GM03348 (cell line): ENCODE results near the gene FBLIM1.
"Not testable (repeated sequence)": the region's sequence is repeated elsewhere in the genome, so short reads cannot be mapped to it uniquely, and the experiment has no call there.

ENCODE experiments used
- DNase-seq: peaks from one replicate; pipeline ENCODE4 v3.0.0; 2012; ENCODE audit warnings: low spot score

Gene FBLIM1

DNA sequence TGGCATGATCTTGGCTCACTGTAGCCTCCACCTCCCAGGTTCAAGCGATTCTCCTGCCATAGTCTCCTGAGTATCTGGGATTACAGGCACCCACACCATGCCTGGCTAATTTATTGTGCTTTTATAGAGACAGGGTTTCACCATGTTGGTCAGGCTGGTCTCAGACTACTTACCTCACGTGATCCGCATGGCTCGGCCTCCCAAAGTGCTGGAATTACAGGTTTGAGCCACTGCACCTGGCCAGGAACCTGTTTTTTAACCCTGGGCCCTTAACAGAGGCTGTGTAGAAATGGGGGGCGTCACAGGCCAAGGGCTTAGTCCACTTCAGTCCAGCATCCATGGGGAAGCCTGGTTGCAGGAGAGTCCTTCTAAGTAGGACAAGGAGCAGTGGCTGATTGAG, 9.3 kb downstream of the FBLIM1 start:
- DNase-seq = no peak

DNA sequence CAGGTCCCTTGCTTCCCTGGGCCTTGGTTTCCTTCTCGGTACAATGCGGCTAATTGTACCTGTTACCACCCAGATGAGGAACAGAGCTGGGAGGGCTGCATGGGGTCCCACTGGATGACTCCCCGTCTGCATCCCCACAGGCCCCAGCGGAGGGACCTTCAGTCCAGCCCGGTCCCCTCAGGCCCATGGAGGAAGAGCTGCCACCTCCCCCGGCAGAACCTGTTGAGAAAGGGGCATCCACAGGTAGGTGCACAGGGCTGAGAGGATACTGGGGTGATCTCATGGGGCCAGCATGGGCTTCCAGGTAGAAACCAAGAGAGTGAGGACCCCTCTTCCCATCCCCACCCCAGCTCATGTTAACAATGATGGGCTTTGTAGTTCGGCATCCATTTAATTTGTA, 9.8 kb downstream of the FBLIM1 start:
- DNase-seq = no peak

DNA sequence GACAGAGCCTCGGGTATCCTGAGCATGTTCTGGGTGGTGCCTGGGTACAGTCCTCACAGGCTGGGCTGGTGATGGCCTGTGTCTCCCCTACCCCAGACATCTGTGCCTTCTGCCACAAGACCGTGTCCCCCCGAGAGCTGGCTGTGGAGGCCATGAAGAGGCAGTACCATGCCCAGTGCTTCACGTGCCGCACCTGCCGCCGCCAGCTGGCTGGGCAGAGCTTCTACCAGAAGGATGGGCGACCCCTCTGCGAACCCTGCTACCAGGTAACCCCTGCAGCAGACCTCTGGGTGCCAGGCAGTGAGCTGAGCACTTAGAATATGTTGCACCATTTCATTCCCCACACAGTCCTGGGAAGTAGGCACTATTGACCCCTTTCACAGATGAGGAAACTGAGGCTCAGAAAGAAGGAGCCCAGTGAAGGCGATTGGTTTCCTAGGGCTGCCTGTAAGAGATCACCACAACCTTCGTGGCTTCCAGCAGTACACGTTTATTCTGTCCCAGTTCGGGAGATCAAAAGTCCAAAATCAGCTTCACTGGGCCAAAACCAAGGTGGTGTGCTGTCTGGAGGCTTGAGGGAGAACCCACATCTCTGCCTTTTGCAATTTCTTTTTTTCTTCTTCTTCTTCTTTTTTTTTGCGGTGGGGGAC, 11.8 kb downstream of the FBLIM1 start:
- DNase-seq = no peak

GRCh38 chr1:15771836-15772515, 13.4 kb downstream of the FBLIM1 start:
- no peak for DNase-seq

DNA sequence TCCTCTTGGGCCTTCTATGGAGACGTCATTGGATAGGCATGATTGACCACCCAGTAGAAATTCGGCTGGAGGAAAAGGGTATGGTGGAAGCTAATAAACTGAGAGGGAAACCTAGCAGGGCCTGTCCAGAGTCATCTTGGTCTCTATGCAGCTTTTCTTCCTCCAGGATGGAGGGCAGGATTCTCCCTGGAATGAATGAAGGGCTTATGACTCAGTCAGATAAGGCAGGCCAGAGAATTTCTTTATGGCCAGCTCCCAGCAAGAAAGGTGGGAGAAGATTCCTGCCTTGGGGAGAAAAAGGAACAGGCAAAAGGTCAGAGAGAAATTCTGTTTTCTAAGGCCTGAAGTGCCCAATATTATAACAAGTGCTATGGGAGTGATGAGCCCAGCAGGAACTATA, 17.1 kb downstream of the FBLIM1 start:
- DNase-seq = no peak

- DNase-seq = no peak
These were observed 19.5 kb downstream of the FBLIM1 start for GRCh38 chr1:15777909-15778707.

- no peak for DNase-seq
These were observed 27.1 kb downstream of the FBLIM1 start for GRCh38 chr1:15785683-15786082.

- peak; percentile 68 for DNase-seq
These were observed 28.0 kb downstream of the FBLIM1 start for GRCh38 chr1:15786581-15786980.

- no peak for DNase-seq
These were observed 30.2 kb downstream of the FBLIM1 start for GRCh38 chr1:15788624-15789301.

- DNase-seq = no peak
These were observed 37.5 kb downstream of the FBLIM1 start for GRCh38 chr1:15796086-15796462.

DNA sequence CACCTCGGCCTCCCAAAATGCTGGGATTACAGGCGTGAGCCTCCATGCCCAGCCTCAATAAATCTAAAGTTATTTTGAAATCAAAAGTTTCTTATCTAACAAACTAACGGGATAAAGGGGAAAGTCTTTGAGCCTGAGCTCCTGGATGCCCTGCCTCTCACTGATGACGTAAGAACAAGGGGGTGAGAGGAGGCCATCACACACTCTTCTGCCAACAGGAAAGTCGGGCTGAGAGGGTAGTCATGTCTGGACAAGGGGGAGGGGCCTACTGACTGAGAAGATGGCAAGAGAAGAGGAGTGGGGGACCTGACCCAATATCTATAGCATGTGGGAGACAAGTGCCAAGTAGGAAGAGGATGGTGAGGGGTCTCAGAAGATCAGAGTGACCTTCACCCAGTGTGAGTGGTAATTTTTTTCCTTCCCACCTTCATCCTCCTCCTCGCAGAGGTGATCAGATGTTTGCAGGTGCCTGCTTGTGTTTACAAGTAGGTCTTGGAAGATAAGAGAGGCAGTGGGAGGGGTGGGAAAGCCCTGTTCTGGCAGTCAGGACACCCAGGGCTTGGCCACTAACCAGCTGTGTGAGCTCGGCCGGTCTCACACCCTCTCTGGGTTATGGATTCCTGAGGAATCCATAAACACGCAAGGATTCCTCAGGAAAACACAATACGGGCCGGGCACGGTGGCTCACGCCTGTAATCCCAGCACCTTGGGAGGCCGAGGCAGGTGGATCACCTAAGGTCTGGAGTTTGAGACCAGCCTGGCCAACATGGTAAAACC, 39.2 kb downstream of the FBLIM1 start:
- DNase-seq = no peak

DNA sequence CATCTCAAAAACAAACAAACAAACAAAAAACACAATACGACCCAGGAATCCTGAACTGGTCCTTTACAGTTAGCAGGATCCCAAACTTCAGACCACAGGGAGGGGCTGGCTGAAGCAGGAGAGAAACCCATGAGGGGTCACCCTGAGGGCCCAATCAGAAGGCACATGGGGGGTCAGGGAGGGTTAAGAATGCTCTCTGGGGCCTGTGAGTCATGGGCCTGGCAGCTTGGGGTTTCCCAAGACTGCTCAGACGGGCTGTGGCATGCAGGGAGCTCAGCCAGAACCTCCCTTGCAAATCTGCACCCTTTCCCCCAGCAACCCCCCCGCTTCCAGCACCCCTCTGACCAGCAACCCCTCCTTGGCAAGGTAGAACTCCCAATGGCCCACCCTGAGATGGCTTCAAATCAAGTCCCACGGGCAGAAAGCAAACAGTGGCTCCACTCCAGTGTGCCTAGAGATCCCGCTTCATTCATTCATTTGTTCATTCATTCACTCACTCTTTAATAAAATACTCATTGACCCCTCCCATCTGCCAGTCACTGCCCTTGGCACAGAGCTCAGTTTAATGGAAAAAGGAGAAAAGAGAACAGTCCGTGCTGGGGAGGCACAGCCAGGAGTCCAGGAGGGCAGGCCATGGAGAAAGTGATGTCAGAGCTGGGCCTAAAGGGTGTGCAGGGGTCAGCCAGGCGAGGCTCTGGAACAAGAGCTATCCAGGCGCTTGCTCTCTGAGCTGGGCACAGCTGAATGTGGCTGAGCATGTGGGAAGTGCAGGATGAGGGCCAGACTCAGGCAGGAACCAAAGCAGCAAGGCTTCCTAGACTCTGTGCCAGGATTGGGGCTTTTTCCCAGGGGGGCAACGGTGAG, 40.6 kb downstream of the FBLIM1 start:
- peak; percentile 97 for DNase-seq

- peak; percentile 56 for DNase-seq
These were observed 41.6 kb downstream of the FBLIM1 start for GRCh38 chr1:15799928-15800835.

DNA sequence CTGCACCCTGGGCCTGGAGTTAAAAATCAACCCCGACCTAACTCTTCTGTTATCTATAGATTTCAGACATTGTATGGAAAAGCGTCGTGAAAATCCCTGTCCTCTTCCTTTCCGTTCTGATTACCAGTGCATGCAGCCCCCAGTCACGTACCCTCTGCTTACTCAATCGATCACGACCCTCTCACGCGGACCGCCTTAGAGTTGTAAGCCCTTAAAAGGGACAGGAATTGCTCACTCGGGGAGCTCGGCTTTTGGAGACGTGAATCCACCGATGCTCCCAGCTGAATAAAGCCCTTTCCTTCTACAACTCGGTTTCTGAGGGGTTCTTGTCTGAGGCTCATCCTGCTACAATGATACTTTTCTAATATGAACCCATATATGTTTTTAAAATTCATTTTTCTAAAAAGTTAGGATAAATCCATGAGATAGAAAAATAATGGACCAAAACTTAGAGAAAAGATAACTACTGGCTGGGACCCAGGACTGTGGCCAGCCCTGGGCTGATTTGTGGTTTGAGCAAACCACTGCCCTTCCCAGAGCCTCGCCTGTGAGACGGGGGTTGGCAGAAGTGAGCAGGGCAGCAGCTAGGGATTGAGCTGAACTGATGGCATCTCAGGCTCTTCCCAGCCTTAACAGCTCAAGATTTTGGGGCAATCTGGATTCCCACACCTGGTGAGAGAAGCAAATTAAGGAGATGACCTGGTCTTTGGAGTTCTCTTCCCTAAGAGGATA, 43.8 kb downstream of the FBLIM1 start:
- DNase-seq = peak; percentile 70

- no peak for DNase-seq
These were observed 44.8 kb downstream of the FBLIM1 start for GRCh38 chr1:15803380-15803779.

DNA sequence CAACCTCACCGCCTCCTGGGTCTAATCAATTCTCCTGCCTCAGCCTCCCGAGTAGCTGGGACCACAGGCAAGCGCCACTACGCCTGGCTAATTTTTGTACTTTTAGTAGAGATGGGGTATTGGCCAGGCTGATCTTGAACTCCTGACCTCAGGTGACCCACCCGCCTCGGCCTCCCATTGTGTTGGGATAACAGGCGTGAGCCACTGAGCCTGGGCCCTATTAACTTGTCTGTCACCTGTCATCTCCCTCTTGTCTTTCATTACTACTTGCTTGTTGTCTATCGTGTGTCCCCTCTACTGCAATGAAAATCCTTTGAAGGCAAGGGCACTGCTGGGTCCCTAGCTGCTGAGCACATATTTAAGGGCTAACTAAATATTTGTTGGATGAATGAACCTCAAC, 45.5 kb downstream of the FBLIM1 start:
- no peak for DNase-seq

- no peak for DNase-seq
These were observed 48.5 kb downstream of the FBLIM1 start for GRCh38 chr1:15807121-15807520.

- not testable (repeated sequence) for DNase-seq
These were observed 49.0 kb downstream of the FBLIM1 start, which contains the start of gene UQCRHL for GRCh38 chr1:15807549-15807948. Gene UQCRHL (minus strand): TSS chr1:15807649. CDS start chr1:15807649, 0 bp downstream.

DNA sequence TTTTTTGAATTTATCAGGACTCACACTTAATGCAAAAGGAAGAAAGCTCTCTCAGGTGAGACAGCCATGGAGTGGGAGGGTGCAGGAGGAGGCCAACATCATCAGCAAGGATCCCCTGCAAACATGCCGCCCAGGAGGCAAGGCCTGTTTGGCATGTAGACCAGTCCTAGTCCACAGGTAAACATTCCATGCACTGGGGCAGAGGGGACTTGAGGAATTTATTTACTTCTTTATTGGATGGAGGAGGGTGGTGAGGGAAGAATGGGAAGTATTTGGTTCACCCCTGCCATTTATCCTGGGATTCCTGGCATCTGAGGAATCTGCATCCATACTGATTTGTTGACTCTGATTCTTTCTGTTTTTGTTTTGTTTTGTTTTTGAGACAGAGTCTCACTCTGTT, 50.4 kb downstream of the FBLIM1 start:
- no peak for DNase-seq
